Stimulated activated CD4-positive, alpha-beta T cell treated with anti-CD3 and anti-CD28 coated beads, TNF-alpha, amount 100 ng/mL, for 48 hours (primary cell): ENCODE results near the gene AXDND1.
A peak's percentile ranks its signal among the peaks of the same experiment; 100 is the strongest.
"Not testable (repeated sequence)": the region's sequence is repeated elsewhere in the genome, so short reads cannot be mapped to it uniquely, and the experiment has no call there.

Source experiments
- DNase-seq, 3 donors: peaks; one replicate each; pipeline ENCODE4 v3.0.0-alpha.2; 2020; ENCODE audit warnings: low read depth in 3 of 3

The AXDND1 gene

GRCh38 chr1:179365342-179366092 is at the start of gene AXDND1:
Gene AXDND1 (plus strand): TSS chr1:179365971. CDS start chr1:179366510, 539 bp downstream.
- DNase-seq, result peak; percentile 71 to 79 (median 78)

DNA sequence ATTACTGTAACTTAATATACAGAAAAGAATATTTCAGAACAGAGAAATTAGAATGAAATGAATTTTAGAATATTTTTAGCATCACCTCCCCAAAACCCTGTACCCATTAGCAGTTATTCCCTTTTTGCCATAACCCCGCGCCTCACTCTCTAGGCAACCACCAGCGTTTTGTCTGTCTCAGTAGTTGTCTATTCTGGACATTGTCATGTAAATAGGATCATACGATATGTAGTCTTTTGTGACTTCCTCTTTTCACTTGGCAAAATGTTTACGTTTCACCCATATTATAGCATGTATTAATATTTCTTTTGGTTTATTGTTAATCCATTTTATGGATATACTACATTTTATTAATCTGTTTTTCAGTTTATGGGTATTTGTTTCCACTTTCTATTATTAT is 47.3 kb upstream of the AXDND1 start:
- no peak for DNase-seq

- DNase-seq, result no peak
These were observed 44.1 kb upstream of the AXDND1 start for GRCh38 chr1:179321533-179322216.

- DNase-seq, result no peak
These were observed 43.2 kb upstream of the AXDND1 start for GRCh38 chr1:179322557-179322956.

DNA sequence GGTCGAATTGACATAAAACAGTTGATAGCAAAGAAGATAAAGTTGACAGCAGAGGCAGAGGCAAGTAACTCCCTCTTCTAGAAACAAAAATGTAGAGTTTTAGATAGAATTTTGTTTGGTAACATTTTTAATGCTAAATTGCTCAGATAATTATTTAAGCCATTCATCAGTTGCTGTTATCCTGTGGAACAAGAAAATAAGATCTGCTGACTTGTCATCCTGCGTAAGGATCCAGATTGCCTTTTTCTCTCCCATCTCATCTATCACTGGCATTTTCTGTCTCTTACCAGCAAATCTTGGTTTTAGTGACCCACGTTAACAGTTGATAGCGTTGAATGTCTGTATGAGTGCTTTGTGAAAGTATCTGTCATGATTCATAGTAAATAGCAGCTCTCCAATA is 42.3 kb upstream of the AXDND1 start:
- no peak for DNase-seq

DNA sequence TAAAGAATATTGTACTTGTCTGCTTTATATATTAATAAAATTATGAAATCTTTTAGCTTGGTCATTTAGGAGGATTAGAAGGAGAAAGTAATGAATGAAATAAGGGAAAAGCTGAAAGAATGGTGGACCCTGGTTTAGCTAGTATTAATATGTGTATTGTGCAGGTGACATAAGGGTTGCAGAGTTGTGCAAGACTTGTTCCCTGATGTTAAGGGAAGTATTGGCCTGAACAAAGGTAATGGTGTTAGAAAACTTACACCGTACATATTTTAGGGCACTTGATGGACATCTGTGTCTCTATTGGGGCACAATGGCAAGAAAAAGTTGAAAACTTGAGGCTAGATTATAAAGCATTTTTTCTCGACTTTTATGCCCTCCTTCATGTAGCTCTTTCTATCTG is 39.9 kb upstream of the AXDND1 start:
- no peak for DNase-seq

DNA sequence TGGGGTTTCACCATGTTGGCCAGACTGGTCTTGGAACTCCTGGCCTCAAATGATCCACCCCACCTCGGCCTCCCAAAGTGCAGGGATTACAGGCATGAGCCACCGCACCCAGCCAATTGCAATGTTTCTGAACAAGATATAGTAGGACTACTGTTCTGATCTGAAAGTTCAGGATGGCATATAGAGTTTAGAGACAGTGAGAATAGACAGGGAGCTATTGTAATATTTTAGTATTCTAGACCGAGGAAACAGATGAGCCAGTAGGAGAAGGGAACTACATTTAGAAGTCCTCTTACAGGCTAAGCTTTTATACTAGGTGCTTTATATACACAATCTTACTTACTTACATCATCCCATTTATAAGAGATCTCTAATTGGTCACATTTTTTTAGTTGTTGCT is 39.0 kb upstream of the AXDND1 start:
- no peak for DNase-seq

- DNase-seq, result no peak
These were observed 38.6 kb upstream of the AXDND1 start for GRCh38 chr1:179327196-179327595.

DNA sequence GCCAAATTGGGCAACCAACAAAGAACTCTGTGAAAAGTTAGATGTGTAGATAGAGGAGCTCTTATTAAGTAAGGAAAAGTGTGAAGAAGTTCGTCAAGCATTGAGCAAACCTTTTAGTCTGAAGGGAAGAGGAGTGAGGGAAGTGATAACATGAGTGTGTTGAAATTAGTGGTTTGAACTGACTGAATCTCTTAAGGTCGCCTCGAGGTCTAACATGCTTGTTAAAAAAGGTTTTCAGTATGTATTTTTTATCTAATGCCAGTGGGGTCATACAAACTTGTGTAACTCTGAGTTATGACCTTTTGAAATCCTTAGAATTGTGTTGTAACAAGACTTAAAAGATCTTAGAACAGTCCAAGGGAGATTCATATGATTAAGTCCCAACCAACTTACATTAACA is 38.1 kb upstream of the AXDND1 start:
- no peak for DNase-seq

DNA sequence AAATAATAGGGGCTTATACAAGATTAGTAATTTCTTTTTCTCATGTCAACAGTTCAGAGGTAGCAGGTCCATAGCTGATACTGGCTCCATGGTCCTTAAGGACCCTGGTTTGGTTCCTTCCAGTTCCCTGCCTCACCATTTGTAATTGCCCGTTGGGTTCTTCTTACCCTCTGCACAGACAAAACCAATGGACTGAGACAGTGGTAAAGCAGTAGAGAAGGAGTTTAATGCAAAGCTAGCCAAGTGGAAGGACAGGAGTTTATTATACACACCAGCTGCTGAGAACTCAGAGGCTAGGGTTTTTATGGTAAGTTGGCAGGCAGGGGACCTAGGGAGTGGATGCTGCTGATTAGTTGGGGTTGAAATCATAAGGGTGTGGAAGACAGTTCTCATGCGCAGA is 35.9 kb upstream of the AXDND1 start:
- no peak for DNase-seq

DNA sequence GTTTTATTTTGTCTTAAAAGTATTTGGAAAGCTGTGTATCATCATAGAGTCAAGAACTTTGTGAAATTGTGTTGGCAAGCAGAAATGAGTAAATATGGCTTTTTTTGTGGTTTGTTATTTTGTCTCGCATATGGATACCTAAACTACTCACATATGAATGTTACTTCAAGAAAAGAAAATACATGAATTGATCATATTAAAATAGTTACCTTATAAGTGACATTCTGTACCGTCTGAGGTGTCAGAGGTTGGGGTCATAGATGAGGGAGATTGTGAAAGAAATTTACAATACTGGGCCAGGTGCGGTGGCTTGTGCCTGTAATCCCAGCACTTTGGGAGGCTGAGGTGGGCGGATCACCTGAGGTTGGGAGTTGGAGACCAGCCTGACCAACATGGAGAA is 31.3 kb upstream of the AXDND1 start:
- no peak for DNase-seq

- no peak for DNase-seq
These were observed 28.5 kb upstream of the AXDND1 start for GRCh38 chr1:179337288-179337687.

DNA sequence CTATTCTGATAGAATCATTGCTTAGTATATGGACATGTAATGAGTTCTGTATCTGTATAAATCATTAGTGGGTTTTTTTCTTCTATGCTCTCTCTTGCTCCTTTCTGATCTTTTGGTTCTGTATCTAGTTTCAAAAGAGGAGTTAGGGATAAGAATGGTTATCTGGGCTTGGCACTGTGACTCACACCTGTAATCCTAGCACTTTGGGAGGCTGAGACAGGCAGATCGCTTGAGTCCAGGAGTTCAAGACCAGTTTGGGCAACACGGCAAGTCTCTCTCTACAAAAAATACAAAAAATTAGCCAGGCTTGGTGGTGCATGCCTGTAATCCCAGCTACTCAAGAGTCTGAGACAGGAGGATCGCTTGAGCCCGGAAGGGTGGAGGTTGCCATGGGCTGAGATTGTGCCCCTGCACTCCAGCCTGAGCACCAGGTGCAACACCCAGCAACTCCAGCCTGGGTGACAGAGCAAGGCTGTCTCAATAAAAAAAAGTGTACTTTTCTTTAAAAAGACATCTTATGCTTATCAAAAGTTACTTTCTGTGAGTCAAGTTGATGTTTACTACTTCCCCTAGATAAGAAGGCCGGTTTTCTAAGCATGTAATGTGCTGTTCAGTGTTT is 27.7 kb upstream of the AXDND1 start:
- no peak for DNase-seq

DNA sequence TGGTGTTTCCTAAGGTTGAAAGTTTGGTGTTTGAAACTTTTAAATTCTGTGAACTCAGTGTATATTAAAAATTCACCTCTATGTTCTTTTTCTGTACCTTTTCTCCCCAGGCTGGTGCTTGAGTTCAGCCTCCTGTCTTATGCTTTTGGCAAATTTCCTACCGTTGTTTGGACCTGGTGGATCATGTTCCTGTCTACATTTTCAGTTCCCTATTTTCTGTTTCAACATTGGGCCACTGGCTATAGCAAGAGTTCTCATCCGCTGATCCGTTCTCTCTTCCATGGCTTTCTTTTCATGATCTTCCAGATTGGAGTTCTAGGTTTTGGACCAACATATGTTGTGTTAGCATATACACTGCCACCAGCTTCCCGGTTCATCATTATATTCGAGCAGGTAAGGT is 24.9 kb upstream of the AXDND1 start:
- DNase-seq, result no peak

GRCh38 chr1:179341943-179342547 is 23.7 kb upstream of the AXDND1 start:
- no peak for DNase-seq

DNA sequence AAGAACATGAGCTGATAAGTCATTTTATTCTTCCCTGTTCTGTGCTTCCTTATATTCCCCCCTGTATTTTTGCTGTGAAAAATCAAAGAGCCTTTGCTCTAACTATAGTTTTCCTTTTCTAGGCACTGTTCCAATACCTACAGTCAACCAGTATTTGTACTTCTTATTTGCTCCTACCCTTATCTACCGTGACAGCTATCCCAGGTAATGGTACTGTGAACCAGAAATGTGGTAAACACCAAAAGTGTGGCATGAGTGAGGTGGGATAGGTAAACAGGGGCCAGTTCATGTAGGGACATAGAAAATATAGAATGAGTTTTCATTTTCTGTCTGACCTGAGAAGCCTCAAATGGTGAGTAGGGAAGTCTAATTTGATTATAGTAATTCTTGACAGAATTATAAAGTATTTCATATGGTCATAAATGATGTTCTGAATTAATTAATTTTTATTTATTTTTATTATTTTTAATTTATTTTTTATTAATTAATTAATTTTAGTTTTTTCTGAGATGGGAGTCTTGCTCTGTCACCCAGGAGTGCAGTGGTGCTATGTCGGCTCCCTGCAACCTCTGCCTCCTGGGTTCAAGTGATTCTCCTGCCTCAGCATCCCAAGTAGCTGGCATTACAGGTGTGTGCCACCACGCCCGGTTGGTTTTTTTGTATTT is 22.9 kb upstream of the AXDND1 start:
- DNase-seq, result no peak

DNA sequence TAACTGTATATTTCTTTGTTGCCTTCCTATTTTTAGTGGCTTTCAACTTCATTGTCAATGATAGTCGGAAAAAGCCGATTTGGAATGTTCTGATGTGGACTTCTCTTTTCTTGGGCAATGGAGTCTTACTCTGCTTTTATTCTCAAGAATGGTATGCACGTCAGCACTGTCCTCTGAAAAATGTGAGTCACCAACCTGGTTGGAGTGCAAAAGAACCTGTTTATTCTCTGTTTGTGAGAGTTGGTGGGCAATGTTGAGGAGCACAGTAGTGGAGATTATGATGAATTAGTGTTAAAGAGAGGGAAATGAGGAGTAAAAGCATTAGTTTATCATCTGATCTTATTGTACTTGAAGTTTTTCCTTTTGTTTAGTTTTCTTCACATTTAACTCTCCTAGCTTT is 14.5 kb upstream of the AXDND1 start:
- no peak for DNase-seq

GRCh38 chr1:179352236-179352635 is 13.5 kb upstream of the AXDND1 start:
- DNase-seq, result no peak

DNA sequence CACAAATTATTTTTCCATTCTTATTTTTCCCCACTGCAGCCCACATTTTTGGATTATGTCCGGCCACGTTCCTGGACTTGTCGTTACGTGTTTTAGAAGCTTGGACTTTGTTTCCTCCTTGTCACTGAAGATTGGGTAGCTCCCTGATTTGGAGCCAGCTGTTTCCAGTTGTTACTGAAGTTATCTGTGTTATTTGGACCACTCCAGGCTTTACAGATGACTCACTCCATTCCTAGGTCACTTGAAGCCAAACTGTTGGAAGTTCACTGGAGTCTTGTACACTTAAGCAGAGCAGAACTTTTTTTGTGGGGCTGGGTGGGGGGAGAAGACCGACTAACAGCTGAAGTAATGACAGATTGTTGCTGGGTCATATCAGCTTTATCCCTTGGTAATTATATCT is 12.2 kb upstream of the AXDND1 start:
- no peak for DNase-seq

GRCh38 chr1:179361631-179362030 is 4.1 kb upstream of the AXDND1 start:
- not testable (repeated sequence) for DNase-seq

DNA sequence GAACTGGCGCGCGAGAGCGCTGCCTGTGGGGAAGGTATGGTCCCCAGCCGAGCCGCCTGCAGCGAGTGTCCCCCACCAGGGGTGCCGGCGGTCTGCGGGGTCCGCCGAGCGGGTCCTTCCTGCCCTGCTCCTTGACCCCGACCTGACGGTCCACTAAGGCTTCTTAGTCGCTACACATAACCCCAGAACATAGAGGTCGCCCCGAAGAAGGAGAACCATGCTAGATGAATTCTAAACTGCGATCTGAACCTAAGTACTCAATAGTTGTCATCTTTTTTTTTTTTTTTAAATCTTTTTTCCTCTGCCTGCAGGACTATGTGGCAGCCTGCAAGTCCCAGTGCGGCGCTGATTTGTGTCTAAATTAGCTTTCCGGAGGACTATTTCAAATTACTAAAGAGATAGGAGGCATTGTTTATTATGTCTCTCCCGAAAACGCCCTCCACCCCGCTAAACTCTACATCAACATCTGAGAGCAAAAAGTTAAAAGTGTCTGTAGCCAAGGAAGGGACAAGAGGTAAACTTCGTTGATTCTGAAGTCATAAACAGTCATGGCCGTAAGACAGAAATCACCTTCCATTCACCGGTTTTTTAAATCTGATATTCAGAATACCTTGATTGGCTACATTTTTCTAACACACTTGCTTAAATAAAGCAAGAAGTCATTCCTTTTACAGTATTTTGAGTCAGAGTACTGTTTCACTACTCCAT is 476 bp downstream of the AXDND1 start:
- DNase-seq, result no peak
